BJ (cell line): ENCODE results near the gene F2RL2. TPM values are rescaled to one million over a fixed set of nuclear protein-coding genes. Genes with fewer than 3 reads are reported as not detected.

ENCODE experiments used
- CTCF ChIA-PET: fragments of 350-600 bp; formaldehyde crosslinking; extraction: SDS; loops from one replicate; lab custom pipeline; 2021; ENCODE audit warnings: antibody characterized with exemption, inconsistent platforms; lab: Yijun Ruan, JAX
- POLR2A ChIA-PET: fragments of 300-600 bp; sonication (Branson Sonifier 250); formaldehyde crosslinking; extraction: SDS; loops from one replicate; lab custom pipeline; 2021; ENCODE audit warnings: antibody characterized with exemption; lab: Charles Lee
- DNase-seq: peaks from one replicate; pipeline ENCODE4 v3.0.0-alpha.2; 2011; ENCODE audit warnings: low read depth
- H3K27me3 ChIP-seq: 2 replicates; pipeline ENCODE4 v1.6.0; 2011; ENCODE audit warnings: low read length; ENCODE audit not compliant: control insufficient read depth, insufficient read depth
- H3K36me3 ChIP-seq: 2 replicates; pipeline ENCODE4 v1.5.1; 2011; ENCODE audit warnings: low read length; ENCODE audit not compliant: control insufficient read depth, insufficient read depth
- H3K4me3 ChIP-seq: 2 replicates; pipeline ENCODE4 v1.5.1; 2011; ENCODE audit warnings: low read depth, mild to moderate bottlenecking, control low read depth, low read length
- CTCF ChIP-seq: IDR thresholded peaks from 2 replicates; pipeline ENCODE4 v1.5.1; 2011; ENCODE audit warnings: low read depth, mild to moderate bottlenecking, control low read depth, inconsistent platforms, low read length, moderate library complexity; ENCODE audit not compliant: insufficient read depth
- polyA plus RNA-seq: library from polyadenylated mRNA; depleted of rRNA; stranded (reverse); fragments of >200 nt; gene quantifications from 2 replicates; pipeline ENCODE4 v1.2.3, GENCODE V29; 2011

The F2RL2 gene
- polyA plus RNA-seq, 1 experiment, result 48.8 TPM

GRCh38 chr5:76602094-76602726 is 21.0 kb downstream of the F2RL2 start:
- no peak overlapping the region for H3K4me3 ChIP-seq
- no peaks in the 10 kb centered on the region for H3K27me3 ChIP-seq
- peak; percentile 48; the same call in 1 of the 2 replicates for TF ChIP-seq CTCF
- ChIA-PET POLR2A (no interaction called here), CTCF (interaction anchor here (0.6 to 15.4 kb wide), 31 partner anchors 9 to 220 kb away, joined by 3 to 257 read pairs (median 4); no protein-coding TSS in a partner anchor)
- DNase-seq, result no peak
- no peaks in the 10 kb centered on the region for H3K36me3 ChIP-seq

GRCh38 chr5:76601470-76601869 is 21.7 kb downstream of the F2RL2 start:
- Histone ChIP-seq H3K36me3 (no peaks in the 10 kb centered on the region), H3K4me3 (no peak overlapping the region), H3K27me3 (no peaks in the 10 kb centered on the region)
- CTCF ChIA-PET, result interaction anchor here (0.6 to 15.4 kb wide), 29 partner anchors 10 to 220 kb away, joined by 3 to 257 read pairs (median 4); no protein-coding TSS in a partner anchor
- no peak for DNase-seq
- peak; percentile 70 for TF ChIP-seq CTCF
- POLR2A ChIA-PET, result no interaction called here

- ChIA-PET CTCF (interaction anchor here (0.6 to 15.4 kb wide), 13 partner anchors 9 to 415 kb away, joined by 3 to 257 read pairs (median 4); no protein-coding TSS in a partner anchor), POLR2A (no interaction called here)
- no peak for TF ChIP-seq CTCF
Measured at GRCh38 chr5:76600716-76601115, 22.5 kb downstream of the F2RL2 start.

GRCh38 chr5:76598531-76598930 is 24.7 kb downstream of the F2RL2 start:
- POLR2A ChIA-PET, result no interaction called here
- no peak for TF ChIP-seq CTCF
- Histone ChIP-seq H3K36me3 (no peaks in the 10 kb centered on the region), H3K4me3 (no peak overlapping the region), H3K27me3 (no peaks in the 10 kb centered on the region)
- DNase-seq, result no peak
- CTCF ChIA-PET, result interaction anchor here (1.0 to 15.4 kb wide), 5 partner anchors 16 to 270 kb away, joined by 3 to 257 read pairs (median 10); partner anchors contain the start of gene F2R

More at GRCh38 chr5:76600716-76601115, 22.5 kb downstream of the F2RL2 start:
- no peak for DNase-seq
- H3K4me3 ChIP-seq, result no peak overlapping the region
- no peaks in the 10 kb centered on the region for H3K27me3 ChIP-seq
- H3K36me3 ChIP-seq, result no peaks in the 10 kb centered on the region

GRCh38 chr5:76595755-76596481 is 27.3 kb downstream of the F2RL2 start:
- POLR2A ChIA-PET, result no interaction called here
- CTCF ChIA-PET, result interaction anchor here (1.1 to 15.4 kb wide), 5 partner anchors 12 to 179 kb away, joined by 3 to 257 read pairs (median 4); no protein-coding TSS in a partner anchor
- Histone ChIP-seq H3K4me3 (no peak overlapping the region), H3K27me3 (peaks cover 12% of the 10 kb centered on the region), H3K36me3 (no peaks in the 10 kb centered on the region)
- DNase-seq, result no peak
- TF ChIP-seq CTCF, result no peak
